Measurements from ENCODE around the gene TP63.

The TP63 gene

DNA sequence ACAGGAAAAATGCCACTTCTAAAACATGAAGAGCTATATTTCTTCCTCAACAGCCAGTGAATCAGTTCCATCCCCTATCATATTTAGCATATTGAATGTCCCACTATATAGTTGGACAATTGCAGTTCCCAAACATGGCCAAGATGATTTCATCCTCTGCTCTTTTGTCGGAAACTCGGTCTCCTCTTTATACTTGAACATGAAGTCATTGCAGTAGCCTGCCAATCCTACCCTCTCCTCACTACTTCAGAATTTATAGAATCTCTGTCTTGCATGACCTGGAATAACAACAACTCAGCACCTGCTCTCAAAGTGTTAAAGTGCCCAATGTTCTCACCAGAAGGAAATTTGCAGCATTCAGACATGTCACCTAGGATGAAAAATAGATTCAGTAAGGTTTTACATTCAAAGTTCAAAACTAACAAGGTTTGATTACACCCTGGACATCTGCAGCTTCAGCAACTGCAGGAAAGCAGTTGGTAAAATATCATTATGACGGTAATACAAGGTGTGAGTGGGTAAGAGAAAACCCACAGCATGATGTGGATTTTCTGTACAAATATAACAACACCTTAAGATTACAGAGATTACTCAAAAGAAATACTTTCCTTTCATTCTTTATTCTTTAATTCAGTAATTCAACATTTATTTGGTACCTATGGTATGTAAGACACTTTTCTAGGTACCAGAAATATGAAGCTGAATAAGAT, 52.5 kb downstream of the TP63 start:
- DNase-seq (ENCODE audit: low read depth in 1 of 2, low spot score in 1 of 2): no peak

DNA sequence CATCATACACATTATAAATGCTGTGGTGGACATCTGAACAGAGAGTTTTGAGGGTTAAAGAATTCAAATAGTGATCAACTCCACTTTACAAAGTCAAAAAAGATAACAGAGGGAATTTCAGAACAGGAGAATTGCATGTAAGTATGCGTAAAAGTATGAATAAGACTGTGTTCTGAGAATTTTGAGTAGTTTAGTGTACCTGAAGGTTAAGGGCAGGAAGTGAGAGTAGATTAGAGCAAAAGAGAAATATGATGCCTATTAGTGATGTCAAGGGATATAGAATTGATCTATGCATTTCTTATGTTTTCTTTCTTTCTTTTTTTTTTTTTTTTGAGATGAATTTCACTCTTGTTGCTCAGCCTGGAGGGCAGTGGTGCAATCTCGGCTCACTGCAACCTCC, 53.1 kb downstream of the TP63 start:
- DNase-seq (ENCODE audit: low read depth in 1 of 2, low spot score in 1 of 2): no peak

DNA sequence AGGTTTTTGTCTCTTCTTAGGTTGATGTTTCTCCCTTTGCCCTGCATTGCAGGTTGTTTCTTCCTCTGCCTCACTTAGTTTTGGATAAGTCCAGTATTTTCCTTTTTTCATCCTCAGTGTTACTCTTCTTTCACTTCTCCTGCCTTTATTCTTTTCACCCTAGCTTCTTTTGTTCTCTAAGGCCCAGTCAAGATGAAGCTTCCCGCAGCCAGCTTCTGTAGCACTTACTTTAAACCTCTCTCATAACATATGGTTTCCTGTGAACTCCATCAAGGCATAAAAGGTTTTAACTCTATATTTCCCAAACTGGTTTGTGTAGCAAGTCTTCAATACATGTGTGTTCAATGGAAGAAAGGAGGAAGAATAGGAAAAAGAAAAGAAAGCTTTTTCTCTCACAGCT, 54.1 kb downstream of the TP63 start:
- no peak for DNase-seq (ENCODE audit: low read depth in 1 of 2, low spot score in 1 of 2)

DNA sequence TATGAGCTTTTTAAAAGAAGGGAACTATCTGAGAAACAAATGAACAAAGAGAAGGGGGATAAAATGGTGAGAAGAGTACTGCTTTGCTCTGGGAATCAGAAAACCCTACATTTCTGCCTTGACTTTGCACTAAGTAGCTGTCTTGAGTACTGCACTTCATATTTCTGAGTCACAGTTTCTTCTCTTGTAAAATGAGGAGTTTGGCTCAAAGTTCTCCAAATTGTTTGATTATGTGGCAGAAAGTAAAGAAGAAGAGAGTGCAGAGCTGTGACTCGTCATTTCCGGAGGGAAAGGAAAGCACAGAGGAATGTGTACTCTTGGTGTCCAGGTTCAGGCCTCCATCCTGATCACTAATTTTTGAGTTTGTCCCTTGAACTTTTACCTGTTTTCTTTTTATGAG, 54.7 kb downstream of the TP63 start:
- DNase-seq (ENCODE audit: low read depth in 1 of 2, low spot score in 1 of 2): no peak

DNA sequence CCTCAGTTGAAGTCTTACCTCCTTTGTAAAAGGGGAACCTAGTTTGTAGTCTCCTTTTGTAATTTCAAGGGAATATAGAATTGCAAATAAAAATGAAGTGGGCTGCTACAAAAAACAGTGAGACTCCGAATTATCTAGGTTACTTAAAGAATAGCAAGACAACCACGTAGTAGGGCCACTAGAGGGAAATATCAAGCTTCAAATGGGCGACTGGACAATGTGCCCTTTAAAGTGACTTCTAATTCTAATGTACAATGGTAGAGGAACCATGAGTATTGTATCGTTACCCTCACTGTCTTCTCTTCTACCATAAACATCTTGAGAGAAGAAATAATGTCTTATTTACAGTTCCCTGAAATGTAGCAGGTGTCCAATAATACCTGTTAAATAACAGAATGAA, 56.3 kb downstream of the TP63 start:
- no peak for DNase-seq (ENCODE audit: low read depth in 1 of 2, low spot score in 1 of 2)

DNA sequence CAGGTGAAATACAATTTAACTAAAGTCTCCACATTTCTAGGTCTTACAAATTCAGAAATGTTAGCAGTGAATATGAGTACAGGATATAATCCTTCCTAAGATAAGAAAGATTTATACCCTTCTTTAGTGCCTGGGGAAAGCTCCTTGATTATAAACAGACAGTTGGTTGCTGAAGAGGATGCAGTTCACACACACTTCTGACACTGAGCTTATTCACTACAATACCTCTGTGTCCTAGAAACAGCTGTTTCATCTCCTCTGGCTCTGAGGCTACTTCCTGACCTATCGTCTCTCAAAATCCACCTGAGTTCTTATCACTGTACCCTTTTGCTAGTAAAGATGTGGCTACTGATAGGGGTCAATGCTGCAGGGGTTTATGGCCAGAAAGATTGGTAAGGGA, 57.1 kb downstream of the TP63 start:
- no peak for DNase-seq (ENCODE audit: low read depth in 1 of 2, low spot score in 1 of 2)

DNA sequence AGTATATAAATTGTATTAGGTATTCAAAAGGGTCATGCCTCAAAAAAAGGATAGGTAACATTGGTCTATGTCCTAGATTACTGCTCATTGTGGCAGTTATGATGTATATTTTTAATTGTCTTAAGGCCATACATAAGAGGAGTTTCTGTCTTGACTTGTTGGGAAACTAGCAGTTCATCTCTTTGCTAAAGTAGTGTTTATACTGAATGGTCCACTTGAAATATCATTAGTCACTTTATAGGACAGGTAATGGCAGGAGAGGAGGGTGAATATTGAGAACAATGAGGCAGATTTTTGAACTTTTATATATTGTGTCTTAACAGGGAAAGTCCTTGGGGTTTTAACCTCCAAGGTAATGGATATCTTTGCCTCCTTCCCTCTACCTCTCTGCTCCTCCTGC, 58.4 kb downstream of the TP63 start:
- DNase-seq (ENCODE audit: low read depth in 1 of 2, low spot score in 1 of 2): no peak

DNA sequence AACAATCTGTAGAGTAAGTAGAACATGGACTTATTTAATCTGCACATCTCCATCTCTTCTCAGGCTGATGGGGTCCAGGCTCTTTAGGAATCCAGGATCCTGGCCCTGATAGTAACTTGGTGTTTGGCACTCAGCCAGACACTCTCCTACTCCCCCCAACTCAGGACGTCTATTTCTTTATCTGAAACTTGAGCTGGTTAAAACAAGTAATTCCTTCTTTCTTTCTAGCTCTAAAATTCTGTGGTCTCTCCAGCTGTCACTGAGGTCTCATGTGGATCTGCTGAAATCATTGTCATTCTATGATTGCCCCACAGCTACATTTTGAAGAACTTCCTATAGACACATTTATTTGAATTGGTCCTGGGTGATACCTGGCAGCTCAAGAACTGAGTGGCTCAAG, 59.0 kb downstream of the TP63 start:
- DNase-seq (ENCODE audit: low read depth in 1 of 2, low spot score in 1 of 2): no peak

DNA sequence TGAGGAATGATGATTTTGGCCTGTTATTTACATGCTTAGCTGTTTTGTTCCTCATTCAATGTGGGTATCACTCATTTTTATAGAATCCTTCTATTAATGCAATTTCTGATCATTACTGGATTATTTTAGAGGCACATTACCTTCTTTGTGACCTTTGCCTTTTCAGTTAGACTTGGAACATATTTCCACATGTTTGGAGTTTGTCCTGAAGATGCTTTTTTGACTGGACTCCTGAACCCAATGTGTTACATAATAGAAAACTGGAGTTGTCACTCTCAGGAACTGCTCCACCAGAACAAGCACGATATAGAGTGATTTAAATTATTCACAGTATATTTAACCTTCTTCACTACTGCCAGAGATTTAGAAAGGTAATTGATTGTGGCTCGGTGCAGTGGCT, 59.5 kb downstream of the TP63 start:
- DNase-seq (ENCODE audit: low read depth in 1 of 2, low spot score in 1 of 2): no peak

DNA sequence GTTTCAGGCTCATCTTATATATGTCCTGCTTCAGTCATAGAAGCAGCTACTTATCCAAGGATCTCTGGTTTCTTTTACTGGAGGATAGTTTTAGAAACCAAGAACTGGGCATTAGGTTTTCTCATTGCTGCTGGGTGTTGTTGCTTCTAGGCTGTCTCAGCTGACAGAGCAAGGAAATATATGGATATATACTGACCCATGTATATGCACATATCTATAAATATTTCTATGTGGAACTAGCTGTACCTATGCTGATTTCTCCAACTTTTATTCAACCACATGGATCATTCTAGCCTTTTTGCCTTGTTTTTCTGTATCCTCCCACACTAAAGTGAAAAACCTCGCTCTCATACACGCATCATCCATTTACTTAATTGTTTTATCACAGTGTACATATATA, 64.2 kb downstream of the TP63 start:
- DNase-seq (ENCODE audit: low read depth in 1 of 2, low spot score in 1 of 2): no peak

DNA sequence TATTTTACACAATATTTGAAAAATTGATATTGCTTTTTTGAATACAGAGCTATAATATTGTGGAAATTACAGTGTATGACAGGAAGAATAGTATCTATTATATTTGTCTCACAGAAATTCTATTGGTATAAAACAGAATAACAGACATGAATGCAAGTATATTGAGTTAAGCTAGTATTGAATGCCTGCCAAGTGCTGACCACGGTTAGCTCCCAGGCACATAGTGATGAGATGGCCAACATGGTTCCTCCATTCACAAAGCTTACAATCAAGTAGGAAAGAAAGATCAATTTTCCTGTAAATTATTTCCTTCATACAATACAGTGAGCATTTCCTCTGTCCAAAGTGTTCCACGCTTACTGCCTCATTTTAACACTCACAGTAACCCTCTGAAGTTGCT, 67.6 kb downstream of the TP63 start:
- no peak for DNase-seq (ENCODE audit: low read depth in 1 of 2, low spot score in 1 of 2)

DNA sequence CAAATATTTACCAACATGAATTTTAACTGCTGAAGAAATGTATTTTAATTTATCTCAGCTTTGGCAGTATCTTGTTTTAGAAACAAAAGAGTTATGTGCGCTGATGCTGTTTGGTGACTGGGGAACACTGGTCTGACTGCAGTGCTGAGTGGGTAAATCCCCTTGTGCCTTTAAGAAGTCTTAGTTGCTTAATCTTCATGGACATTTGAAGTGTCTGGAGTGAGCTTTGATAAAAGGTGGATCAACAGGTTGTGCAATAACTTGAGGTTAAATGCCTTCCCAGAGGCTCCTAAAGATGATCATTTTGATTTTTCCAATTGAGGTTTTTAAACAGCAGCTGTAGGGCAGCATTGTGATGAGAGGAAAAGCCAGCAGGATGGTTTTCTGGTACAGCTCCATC, 68.7 kb downstream of the TP63 start:
- no peak for DNase-seq (ENCODE audit: low read depth in 1 of 2, low spot score in 1 of 2)

DNA sequence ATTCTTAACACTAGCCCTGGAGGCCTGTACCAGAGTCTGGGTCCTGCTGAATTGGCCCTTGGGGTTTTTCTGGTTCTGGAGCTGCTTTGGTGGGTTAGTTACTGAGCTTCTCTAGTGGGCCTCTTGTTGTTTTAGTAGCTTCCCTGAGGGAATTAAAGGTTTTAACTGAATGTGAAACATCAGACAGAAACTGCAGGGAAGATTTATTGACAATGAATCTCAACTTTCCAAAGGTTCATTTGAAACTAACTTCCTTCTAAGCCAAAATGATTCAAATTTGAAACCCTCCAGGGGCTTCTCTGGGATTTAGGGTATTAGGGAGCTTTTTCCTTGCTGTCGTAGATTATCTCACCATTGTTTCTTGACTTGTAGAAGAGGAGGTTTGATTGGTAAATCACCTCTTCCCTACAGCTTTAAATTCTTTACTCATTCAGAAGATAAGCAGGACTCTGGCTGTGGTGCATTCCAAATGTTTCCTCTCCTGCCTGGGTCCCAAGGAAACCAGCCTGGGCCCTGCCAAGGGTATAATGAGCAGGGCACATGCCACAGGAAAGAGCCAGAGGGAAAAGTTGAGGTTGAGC, 71.0 kb downstream of the TP63 start:
- DNase-seq (ENCODE audit: low read depth in 1 of 2, low spot score in 1 of 2): no peak

DNA sequence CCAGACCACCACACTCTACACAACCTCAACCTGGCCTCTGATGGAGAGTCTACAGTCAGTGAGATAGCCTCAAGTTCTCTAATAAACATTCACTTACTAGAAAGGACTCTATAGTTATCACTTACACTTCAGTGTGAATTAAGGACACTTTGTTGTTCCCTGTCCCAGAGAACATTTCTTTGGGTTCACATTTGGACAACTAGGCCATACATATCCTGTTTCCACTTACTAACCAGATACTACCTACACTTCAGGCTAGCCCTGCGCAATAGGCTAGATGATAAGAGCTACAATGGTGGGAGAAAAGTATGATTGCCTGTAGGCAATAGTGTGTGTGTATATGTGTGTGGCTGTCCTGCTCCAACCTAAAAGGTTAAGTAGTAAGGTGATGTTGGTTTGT, 72.7 kb downstream of the TP63 start:
- DNase-seq (ENCODE audit: low read depth in 1 of 2, low spot score in 1 of 2): no peak

DNA sequence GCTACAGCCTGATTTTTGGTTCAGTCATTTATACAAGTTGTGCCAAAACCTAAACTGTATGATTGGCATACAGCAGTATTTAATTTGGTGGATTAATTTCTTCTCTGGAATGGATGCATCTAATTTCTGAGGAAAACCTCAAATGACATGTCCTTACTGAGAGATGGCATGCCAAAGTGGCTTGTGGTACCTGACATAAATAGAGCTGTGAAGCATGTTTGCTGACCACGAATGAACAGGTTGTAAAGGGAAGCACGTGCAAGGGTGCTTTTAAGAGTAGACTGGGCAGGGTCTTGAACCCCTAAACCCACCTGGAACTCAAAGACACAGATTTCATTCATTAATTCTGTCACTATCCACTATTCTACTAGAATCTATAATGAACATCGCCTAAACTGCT, 77.2 kb downstream of the TP63 start:
- DNase-seq (ENCODE audit: low read depth in 1 of 2, low spot score in 1 of 2): no peak

DNA sequence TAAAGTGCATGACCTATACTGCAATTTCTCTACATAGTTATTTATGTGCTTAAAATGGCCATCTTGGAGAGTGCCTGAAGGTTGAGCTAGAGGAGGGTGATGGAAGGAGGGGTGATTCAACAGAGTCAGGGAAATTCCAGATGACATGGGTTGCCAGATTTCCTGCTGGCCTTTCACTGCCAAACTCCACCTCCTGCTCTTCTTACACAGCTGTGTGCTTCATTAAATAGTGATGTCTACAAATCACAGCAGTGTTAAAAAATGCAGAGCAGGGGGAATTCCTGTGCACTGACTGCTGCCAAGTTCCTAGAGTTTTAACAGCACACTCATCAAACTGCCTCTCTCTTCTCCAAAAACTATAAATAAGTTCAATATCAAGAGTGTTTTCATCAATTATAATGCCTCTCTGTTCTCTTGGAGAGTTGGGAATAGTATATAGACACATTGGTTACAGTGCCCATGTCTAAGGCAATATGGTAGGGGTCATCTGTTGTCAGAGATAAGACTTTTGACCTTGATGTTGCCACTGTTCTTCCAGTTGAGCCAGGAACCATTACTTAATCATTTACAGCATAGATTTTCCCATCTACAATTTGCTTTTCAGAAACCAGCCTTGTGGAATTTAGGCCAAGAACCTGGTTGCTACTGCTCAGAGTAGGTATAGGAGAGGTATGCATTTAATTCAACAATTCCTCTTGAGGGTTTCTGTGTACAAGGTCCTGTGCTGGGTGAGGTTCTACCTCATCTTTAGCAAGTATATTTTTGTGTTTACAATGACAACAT, 79.6 kb downstream of the TP63 start:
- no peak for DNase-seq (ENCODE audit: low read depth in 1 of 2, low spot score in 1 of 2)

DNA sequence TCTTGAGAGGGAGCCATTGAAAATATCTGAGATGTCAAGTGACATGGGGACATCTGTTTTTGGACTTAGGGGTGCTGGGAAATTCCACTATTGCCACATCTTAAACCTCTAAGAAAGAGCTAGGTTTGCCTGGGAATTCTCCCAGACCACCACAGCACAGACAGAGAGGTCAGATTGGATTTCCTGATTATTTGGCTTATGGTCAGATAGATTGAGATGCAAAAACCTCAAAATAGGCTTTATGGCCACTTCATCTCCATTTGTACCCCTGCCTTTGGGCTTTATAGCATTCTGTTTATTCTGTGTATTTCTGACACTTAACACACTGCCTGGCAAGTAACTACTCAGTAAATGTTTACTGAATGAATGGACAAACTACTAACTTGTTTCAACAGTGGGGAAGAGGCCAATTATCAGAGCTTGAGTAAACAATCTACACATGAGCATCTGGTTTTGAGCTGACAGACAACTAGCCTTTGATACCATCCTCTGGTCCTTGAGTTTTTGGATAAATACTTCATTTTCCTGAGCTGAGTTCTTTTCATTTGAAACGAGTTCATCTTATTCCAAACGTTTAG, 81.8 kb downstream of the TP63 start:
- no peak for DNase-seq (ENCODE audit: low read depth in 1 of 2, low spot score in 1 of 2)

DNA sequence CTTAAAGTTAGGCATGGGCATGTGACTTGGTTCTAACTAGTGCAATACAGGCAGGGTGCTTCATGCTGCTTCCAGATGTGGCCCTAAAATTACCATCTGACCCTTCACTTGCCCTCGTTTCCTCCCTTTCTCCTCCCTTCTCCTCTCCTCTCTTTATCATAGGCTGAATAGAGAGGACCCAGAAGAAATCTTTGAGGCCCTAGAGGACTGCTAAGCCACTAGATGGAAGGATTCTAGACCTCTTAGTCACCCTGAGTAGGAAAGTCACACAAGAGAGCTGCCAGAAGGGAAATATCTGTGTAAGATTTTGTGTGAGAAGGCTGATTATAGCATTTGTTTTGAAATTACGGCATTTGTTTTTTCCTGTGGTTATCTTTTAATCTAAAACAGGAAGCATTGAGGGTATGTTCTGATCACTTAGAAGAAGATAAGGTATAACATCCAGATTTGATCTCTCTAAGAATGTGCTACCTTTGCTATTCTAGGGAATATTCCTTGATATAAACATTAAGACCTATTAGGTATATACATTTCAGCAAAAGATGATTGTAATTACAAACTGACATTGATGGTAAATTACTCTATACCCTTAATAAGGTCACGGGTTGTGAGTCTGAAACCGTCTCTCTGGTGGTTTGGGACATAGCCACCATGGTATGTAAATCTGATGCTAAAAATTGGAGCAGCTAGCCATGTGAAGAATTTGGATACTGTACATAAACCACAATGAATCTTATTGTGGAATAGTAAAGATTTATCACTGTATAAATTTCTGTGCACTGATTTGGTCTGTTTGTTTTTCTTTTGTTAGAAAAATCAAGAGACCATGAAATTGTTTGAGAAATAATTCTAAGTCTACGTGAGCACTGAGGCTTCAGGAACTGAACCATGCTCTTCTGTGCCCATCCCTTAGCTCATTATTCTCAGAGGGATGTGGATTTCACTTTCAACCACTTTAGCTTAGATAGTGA, 84.1 kb downstream of the TP63 start:
- DNase-seq (ENCODE audit: low read depth in 1 of 2, low spot score in 1 of 2): no peak

DNA sequence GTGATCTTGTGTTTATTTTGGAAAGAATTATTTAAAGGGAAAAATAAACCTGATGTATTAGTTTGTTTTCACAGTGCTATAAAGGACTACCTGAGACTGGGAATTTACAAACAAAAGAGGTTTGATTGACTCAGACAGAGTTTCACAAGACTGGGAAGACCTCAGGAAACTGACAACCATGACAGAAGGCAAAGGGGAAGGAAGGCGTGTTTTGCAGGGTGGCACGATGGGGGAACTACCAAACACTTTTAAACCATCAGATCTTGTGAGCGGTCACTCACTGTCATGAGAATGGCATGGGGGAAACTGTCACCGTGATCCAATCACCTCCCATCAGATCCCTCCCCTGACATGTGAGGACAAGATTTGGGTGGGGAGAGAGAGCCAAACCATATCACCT, 87.0 kb downstream of the TP63 start:
- no peak for DNase-seq (ENCODE audit: low read depth in 1 of 2, low spot score in 1 of 2)

DNA sequence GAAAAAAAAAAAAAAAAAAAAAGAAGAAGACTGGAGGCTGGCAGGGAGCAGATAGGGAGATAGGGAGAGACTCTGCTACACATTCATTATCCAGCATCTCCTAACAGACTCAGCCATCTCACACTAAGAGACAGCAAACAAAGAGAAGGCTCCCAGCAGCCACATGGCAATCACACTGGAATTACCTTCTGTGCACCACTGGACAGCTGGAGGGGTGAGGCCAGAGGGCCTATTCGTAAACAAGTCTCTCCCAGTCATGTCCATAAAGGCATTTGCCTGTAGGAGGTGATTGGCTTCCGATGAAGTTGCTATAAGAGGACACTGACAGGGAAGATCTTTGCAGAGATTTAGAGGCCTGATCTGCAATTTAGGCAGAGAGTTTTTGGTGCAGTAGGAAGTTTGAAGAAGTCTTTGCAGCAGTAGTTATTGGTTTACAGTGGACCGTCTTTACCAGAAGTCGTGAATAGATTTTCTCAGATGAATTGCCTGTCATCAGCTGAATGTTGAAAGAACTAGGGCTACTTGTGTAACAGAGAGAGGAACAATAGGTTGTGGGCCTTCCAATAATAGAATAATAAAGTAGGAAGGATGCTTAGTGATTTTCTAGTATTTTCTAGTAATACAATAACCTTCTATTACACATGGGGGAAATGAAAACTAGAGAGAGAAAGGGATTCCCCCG, 89.7 kb downstream of the TP63 start:
- no peak for DNase-seq (ENCODE audit: low read depth in 1 of 2, low spot score in 1 of 2)

Measured in activated CD4-positive, alpha-beta T cell treated with anti-CD3 and anti-CD28 coated beads, Interleukin-2, amount 50 U/mL, for 24 hours (primary cell).